ENCODE results near the gene BICRAL. TPM values are rescaled to one million over a fixed set of nuclear protein-coding genes. Genes with fewer than 3 reads are reported as not detected.

The BICRAL gene
- total RNA-seq, 1 donor from 2014 or later, result 2.9 TPM

GRCh38 chr6:42784717-42785498 is 3.1 kb downstream of the BICRAL start:
- DNase-seq (ENCODE audit: low read depth), result no peak
- H3K4me3 ChIP-seq (ENCODE audit: low read depth, low read length), result peak overlapping the region; percentile 81
- no peak for TF ChIP-seq CTCF (conservative IDR thresholded peaks at IDR 0.05; ENCODE audit: low read depth, low read length)

DNA sequence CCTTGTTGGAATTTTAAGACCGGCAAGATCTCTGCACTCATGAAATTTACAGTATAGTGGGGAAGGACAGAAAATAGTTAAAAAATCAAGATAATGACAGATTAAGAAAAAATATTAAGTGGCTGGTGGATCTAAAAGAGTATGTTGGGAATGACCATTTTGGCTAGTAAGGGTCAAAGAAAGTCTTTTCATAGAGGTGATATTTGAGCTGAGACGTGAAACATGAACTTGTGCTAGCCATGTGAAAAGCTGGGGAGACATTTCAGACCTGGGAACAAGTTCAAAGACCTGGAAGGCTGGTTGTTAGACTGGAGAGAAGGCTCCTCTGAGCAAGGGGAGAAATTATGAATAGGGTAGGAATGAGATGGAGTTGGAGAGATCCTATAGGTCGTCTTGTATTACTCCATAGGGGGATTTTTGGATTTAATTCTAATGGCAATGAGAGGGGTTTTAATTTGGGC is 4.7 kb downstream of the BICRAL start:
- no peak overlapping the region for H3K4me3 ChIP-seq (ENCODE audit: low read depth, low read length)
- DNase-seq (ENCODE audit: low read depth), result no peak
- TF ChIP-seq CTCF (conservative IDR thresholded peaks at IDR 0.05; ENCODE audit: low read depth, low read length), result no peak

GRCh38 chr6:42787063-42787472 is 5.2 kb downstream of the BICRAL start:
- no peak for DNase-seq (ENCODE audit: low read depth)
- no peak for TF ChIP-seq CTCF (conservative IDR thresholded peaks at IDR 0.05; ENCODE audit: low read depth, low read length)

GRCh38 chr6:42788671-42789070 is 6.8 kb downstream of the BICRAL start:
- no peak for DNase-seq (ENCODE audit: low read depth)
- H3K4me3 ChIP-seq (ENCODE audit: low read depth, low read length), result no peak overlapping the region
- no peak for TF ChIP-seq CTCF (conservative IDR thresholded peaks at IDR 0.05; ENCODE audit: low read depth, low read length)

More at GRCh38 chr6:42787063-42787472, 5.2 kb downstream of the BICRAL start:
- no peak overlapping the region for H3K4me3 ChIP-seq (ENCODE audit: low read depth, low read length)

DNA sequence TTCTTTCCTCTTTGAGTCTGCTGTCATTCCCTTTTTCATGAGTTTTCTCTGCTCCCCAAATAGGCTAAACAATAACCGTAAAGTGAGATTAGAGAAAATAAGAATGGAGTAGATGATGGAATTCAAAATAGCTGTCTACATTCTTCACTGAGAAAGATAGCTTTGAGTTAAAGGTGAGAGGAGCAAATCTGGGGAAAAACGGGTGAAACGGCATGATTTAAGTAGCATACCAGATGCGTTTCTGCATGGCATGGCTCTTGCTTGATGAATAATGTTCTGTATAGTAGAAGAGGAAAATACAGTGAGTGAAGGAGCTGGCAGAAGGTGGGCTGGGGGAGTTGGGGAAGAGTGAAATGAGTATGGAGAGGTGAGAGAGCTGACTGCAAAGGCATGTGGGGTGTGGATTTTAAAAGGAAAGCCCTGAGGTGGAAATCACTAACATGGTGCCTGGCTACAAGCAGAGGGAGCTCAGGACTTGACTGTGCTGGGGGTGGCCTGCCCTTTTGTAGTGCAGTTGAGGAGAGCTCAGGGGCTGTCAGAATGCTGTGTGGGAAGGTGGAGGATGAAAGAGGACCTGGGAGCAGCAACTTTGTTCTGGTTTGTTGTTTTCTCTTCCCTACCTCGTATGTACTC is 8.8 kb downstream of the BICRAL start:
- no peak overlapping the region for H3K4me3 ChIP-seq (ENCODE audit: low read depth, low read length)
- DNase-seq (ENCODE audit: low read depth), result no peak
- TF ChIP-seq CTCF (conservative IDR thresholded peaks at IDR 0.05; ENCODE audit: low read depth, low read length), result no peak

- TF ChIP-seq CTCF (conservative IDR thresholded peaks at IDR 0.05; ENCODE audit: low read depth, low read length), result no peak
- DNase-seq (ENCODE audit: low read depth), result no peak
- no peak overlapping the region for H3K4me3 ChIP-seq (ENCODE audit: low read depth, low read length)
Observed at GRCh38 chr6:42791706-42792320, 10.0 kb downstream of the BICRAL start.

Data from epithelial cell of proximal tubule (primary cell).